Endothelial cell of umbilical vein (primary cell): ENCODE results near the gene CLIC3.

Experiments
- CTCF ChIP-seq, 2 donors: IDR thresholded peaks; 1 replicate in 1 of 2; 2 replicates in 1 of 2; pipeline ENCODE4 v1.5.1; 2011; ENCODE audit warnings: low read length in 2 of 2, mild to moderate bottlenecking in 2 of 2, moderate library complexity in 2 of 2, control low read depth in 1 of 2, inconsistent platforms in 1 of 2, low read depth in 1 of 2; ENCODE audit not compliant: insufficient read depth in 1 of 2; ENCODE audit errors: extremely low read depth in 1 of 2
- EZH2 ChIP-seq: IDR thresholded peaks from 2 replicates; pipeline ENCODE4 v1.6.1; 2012; ENCODE audit warnings: borderline replicate concordance, low read depth, mild to moderate bottlenecking, moderate library complexity, low read length, inconsistent platforms; ENCODE audit not compliant: severe bottlenecking
- FOS ChIP-seq: IDR thresholded peaks from 2 replicates; pipeline ENCODE4 v1.6.1; 2011; ENCODE audit warnings: mild to moderate bottlenecking, low read length, moderate library complexity, borderline replicate concordance; ENCODE audit not compliant: insufficient read depth
- JUN ChIP-seq: IDR thresholded peaks from 2 replicates; pipeline ENCODE4 v1.6.1; 2011; ENCODE audit warnings: borderline replicate concordance, low read depth; ENCODE audit not compliant: insufficient read length, insufficient read depth
- MAX ChIP-seq: IDR thresholded peaks from 2 replicates; pipeline ENCODE4 v1.6.1; 2011; ENCODE audit not compliant: insufficient read depth, insufficient read length
- MYC ChIP-seq: IDR thresholded peaks from one replicate; pipeline ENCODE4 v1.6.1; 2011; ENCODE audit warnings: mild to moderate bottlenecking, low read depth, low read length
- POLR2A ChIP-seq: IDR thresholded peaks from 2 replicates; pipeline ENCODE4 v1.6.1; 2012; ENCODE audit warnings: low read depth, mild to moderate bottlenecking, control low read depth, low read length
- POLR2AphosphoS5 ChIP-seq: IDR thresholded peaks from 2 replicates; pipeline ENCODE4 v1.6.1; 2012; ENCODE audit warnings: low read depth, mild to moderate bottlenecking, control low read depth, low read length, moderate library complexity; ENCODE audit not compliant: insufficient read depth

GRCh38 chr9:137025517-137025966 lies 29.2 kb upstream of the CLIC3 start:
- TF ChIP-seq POLR2A: no peak
- no peak for TF ChIP-seq EZH2
- TF ChIP-seq CTCF (IDR thresholded peaks at IDR 0.05; ENCODE audit: extremely low read depth in 1 of 2, insufficient read depth in 1 of 2, low read depth in 1 of 2, low read length in 2 of 2): no peak
- TF ChIP-seq FOS: no peak
- no peak for TF ChIP-seq JUN
- TF ChIP-seq POLR2AphosphoS5: no peak
- no peak for TF ChIP-seq MAX
- no peak for TF ChIP-seq MYC
